Thyroid gland (tissue), 4 donors: Measurements from ENCODE around the gene MAD1L1.

Source experiments
- POLR2A ChIP-seq, 2 donors: fragments of 450-650 bp; IDR thresholded peaks; one replicate each; pipeline ENCODE4 v1.6.1; 2017; ENCODE audit warnings: antibody characterized with exemption in 2 of 2, mild to moderate bottlenecking in 2 of 2, moderate library complexity in 1 of 2
- TF ChIP-seq, protein P1 (sequence below), 6 experiments: fragments of 200-600 bp in 3 of 6; fragments of 450-650 bp in 3 of 6; sonication (generic) in 3 of 6; IDR thresholded peaks; one replicate each; pipeline ENCODE4 v1.5.1; 2016 to 2019; ENCODE audit warnings: antibody characterized with exemption in 6 of 6, mild to moderate bottlenecking in 2 of 6, inconsistent platforms in 1 of 6, moderate library complexity in 1 of 6

- TF ChIP-seq POLR2A (IDR thresholded peaks at IDR 0.05) = no peak
- TF ChIP-seq, protein P1, sequence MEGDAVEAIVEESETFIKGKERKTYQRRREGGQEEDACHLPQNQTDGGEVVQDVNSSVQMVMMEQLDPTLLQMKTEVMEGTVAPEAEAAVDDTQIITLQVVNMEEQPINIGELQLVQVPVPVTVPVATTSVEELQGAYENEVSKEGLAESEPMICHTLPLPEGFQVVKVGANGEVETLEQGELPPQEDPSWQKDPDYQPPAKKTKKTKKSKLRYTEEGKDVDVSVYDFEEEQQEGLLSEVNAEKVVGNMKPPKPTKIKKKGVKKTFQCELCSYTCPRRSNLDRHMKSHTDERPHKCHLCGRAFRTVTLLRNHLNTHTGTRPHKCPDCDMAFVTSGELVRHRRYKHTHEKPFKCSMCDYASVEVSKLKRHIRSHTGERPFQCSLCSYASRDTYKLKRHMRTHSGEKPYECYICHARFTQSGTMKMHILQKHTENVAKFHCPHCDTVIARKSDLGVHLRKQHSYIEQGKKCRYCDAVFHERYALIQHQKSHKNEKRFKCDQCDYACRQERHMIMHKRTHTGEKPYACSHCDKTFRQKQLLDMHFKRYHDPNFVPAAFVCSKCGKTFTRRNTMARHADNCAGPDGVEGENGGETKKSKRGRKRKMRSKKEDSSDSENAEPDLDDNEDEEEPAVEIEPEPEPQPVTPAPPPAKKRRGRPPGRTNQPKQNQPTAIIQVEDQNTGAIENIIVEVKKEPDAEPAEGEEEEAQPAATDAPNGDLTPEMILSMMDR (IDR thresholded peaks at IDR 0.05) = no peak
Measured at GRCh38 chr7:2254429-2255144, 21.8 kb upstream of the MAD1L1 start.
